HepG2 (cell line): ENCODE results near the gene COQ5. TPM values are rescaled to one million over a fixed set of nuclear protein-coding genes. Genes with fewer than 3 reads are reported as not detected.

ENCODE experiments used
- CENPX ChIP-seq: sonication (generic); formaldehyde crosslinking; IDR thresholded peaks from 2 replicates; pipeline ENCODE4 v1.9.0; 2021; ENCODE audit warnings: mild to moderate bottlenecking, missing genetic modification reagents, moderate library complexity
- CREB1 ChIP-seq, 2 experiments: fragments of 450-650 bp in 1 of 2; IDR thresholded peaks; 2 replicates each; pipeline ENCODE4 v1.6.1; 2016 to 2017; ENCODE audit warnings: control low read depth in 1 of 2, mild to moderate bottlenecking in 1 of 2, missing compliant biosample characterization in 1 of 2, missing genetic modification characterization in 1 of 2
- GTF3A ChIP-seq: sonication (generic); formaldehyde crosslinking; conservative IDR thresholded peaks from 2 replicates; pipeline ENCODE4 v1.4.0; 2020; ENCODE audit warnings: mild to moderate bottlenecking, missing genetic modification reagents
- HNRNPK ChIP-seq: fragments of 200-400 bp; formaldehyde crosslinking; IDR thresholded peaks from 2 replicates; pipeline ENCODE4 v1.6.1; 2018; ENCODE audit warnings: low read length, low read depth, moderate library complexity, mild to moderate bottlenecking; ENCODE audit not compliant: poor library complexity, severe bottlenecking
- HOXA7 ChIP-seq: sonication (generic); formaldehyde crosslinking; IDR thresholded peaks from 2 replicates; pipeline ENCODE4 v1.8.1; 2022; ENCODE audit warnings: mild to moderate bottlenecking, missing genetic modification reagents, moderate library complexity
- KMT2B ChIP-seq: IDR thresholded peaks from 2 replicates; pipeline ENCODE4 v1.6.1; 2016; ENCODE audit warnings: missing genetic modification reagents, missing compliant biosample characterization
- MBNL3 ChIP-seq: fragments of 250-450 bp; sonication (Bioruptor Pico); conservative IDR thresholded peaks from 2 replicates; pipeline ENCODE4 v1.8.0; 2022; ENCODE audit warnings: mild to moderate bottlenecking, inconsistent platforms
- NFRKB ChIP-seq: fragments of 450-650 bp; IDR thresholded peaks from 2 replicates; pipeline ENCODE4 v1.6.1; 2017
- NONO ChIP-seq, 2 experiments: fragments of 450-650 bp in 1 of 2; sonication (generic) in 1 of 2; formaldehyde crosslinking in 1 of 2; IDR thresholded peaks in 1 of 2; conservative IDR thresholded peaks in 1 of 2; 2 replicates each; pipeline versions ENCODE4 v1.6.1 to v1.8.0; 2017 to 2022; ENCODE audit warnings: mild to moderate bottlenecking in 1 of 2, missing genetic modification reagents in 1 of 2, moderate library complexity in 1 of 2
- RBFOX2 ChIP-seq: fragments of 200-400 bp; formaldehyde crosslinking; IDR thresholded peaks from 2 replicates; pipeline ENCODE4 v1.6.1; 2017; ENCODE audit warnings: low read depth, mild to moderate bottlenecking, low read length
- RCOR2 ChIP-seq: IDR thresholded peaks from 2 replicates; pipeline ENCODE4 v1.6.1; 2016; ENCODE audit warnings: missing biosample characterization, missing genetic modification reagents
- TBX3 ChIP-seq: fragments of 450-650 bp; IDR thresholded peaks from 2 replicates; pipeline ENCODE4 v1.6.1; 2017; ENCODE audit warnings: antibody characterized with exemption, mild to moderate bottlenecking, inconsistent platforms, borderline replicate concordance
- ZMAT5 ChIP-seq: sonication (generic); formaldehyde crosslinking; IDR thresholded peaks from 2 replicates; pipeline ENCODE4 v1.5.0; 2020; ENCODE audit warnings: mild to moderate bottlenecking, low read depth, missing genetic modification reagents, borderline replicate concordance
- ZNF547 ChIP-seq: sonication (generic); formaldehyde crosslinking; IDR thresholded peaks from 2 replicates; pipeline ENCODE4 v1.5.1; 2020; ENCODE audit warnings: mild to moderate bottlenecking, missing genetic modification reagents
- ZNF576 ChIP-seq: sonication (generic); formaldehyde crosslinking; IDR thresholded peaks from 2 replicates; pipeline ENCODE4 v1.4.0; 2020; ENCODE audit warnings: mild to moderate bottlenecking, missing genetic modification reagents
- ZNF713 ChIP-seq: sonication (generic); formaldehyde crosslinking; IDR thresholded peaks from 2 replicates; pipeline ENCODE4 v1.4.0; 2020; ENCODE audit warnings: mild to moderate bottlenecking, missing genetic modification reagents
- ZNF724P ChIP-seq: sonication (generic); formaldehyde crosslinking; IDR thresholded peaks from 2 replicates; pipeline ENCODE4 v1.8.0; 2022; ENCODE audit warnings: missing genetic modification reagents, borderline replicate concordance
- ZNF781 ChIP-seq: sonication (generic); formaldehyde crosslinking; IDR thresholded peaks from 2 replicates; pipeline ENCODE4 v1.5.1; 2020; ENCODE audit warnings: borderline replicate concordance, mild to moderate bottlenecking, missing genetic modification reagents; ENCODE audit errors: not compliant biosample characterization
- polyA plus RNA-seq, 8 experiments: library from polyadenylated mRNA; depleted of rRNA in 3 of 8; stranded (reverse) in 7 of 8; unstranded in 1 of 8; fragments of >200 nt; fragmentation: Illumina TruSeq in 4 of 8; extraction: Trizol in 4 of 8; gene quantifications; 2 replicates each; pipeline versions ENCODE4 v1.2.1 to v1.2.3, GENCODE V29; 2011 to 2016; ENCODE audit warnings: low read depth in 4 of 8, missing spikeins in 1 of 8, mixed read lengths in 1 of 8; ENCODE audit not compliant: insufficient read depth in 1 of 8
- total RNA-seq, 5 experiments: library from RNA; depleted of rRNA; stranded (reverse); fragments of >200 nt; fragmentation: Illumina TruSeq; extraction: Trizol; gene quantifications; 2 replicates each; pipeline ENCODE4 v1.2.3, GENCODE V29; 2016; ENCODE audit warnings: low read depth in 1 of 5
- TF ChIP-seq, protein P1 (sequence below): sonication (generic); formaldehyde crosslinking; IDR thresholded peaks from 2 replicates; pipeline ENCODE4 v1.5.1; 2020; ENCODE audit warnings: mild to moderate bottlenecking, missing genetic modification reagents, borderline replicate concordance
- TF ChIP-seq, protein P2 (sequence below): sonication (generic); formaldehyde crosslinking; IDR thresholded peaks from 2 replicates; pipeline ENCODE4 v1.5.0; 2020; ENCODE audit warnings: missing genetic modification reagents

The COQ5 gene
- total and polyA plus RNA-seq, 2 of the 13 experiments (the other 11 are each of a cell fraction or from before 2014, with no cell fraction given): 36.4 to 41.5 TPM

- TF ChIP-seq CREB1 (IDR thresholded peaks at IDR 0.05): peak; percentile 80
- TF ChIP-seq CREB1 (CRISPR knock-in tag; IDR thresholded peaks at IDR 0.05): no peak
- TF ChIP-seq NONO (IDR thresholded peaks at IDR 0.05): no peak
- peak; percentile 52 for TF ChIP-seq NONO (CRISPR knock-in tag; conservative IDR thresholded peaks at IDR 0.05)
- TF ChIP-seq RCOR2 (CRISPR knock-in tag): no peak
- TF ChIP-seq KMT2B (CRISPR knock-in tag): peak; percentile 65
- no peak for TF ChIP-seq ZMAT5 (CRISPR knock-in tag)
- TF ChIP-seq ZNF547 (CRISPR knock-in tag): no peak
- TF ChIP-seq ZNF713 (CRISPR knock-in tag): no peak
- TF ChIP-seq HNRNPK: no peak
- TF ChIP-seq, protein P1, sequence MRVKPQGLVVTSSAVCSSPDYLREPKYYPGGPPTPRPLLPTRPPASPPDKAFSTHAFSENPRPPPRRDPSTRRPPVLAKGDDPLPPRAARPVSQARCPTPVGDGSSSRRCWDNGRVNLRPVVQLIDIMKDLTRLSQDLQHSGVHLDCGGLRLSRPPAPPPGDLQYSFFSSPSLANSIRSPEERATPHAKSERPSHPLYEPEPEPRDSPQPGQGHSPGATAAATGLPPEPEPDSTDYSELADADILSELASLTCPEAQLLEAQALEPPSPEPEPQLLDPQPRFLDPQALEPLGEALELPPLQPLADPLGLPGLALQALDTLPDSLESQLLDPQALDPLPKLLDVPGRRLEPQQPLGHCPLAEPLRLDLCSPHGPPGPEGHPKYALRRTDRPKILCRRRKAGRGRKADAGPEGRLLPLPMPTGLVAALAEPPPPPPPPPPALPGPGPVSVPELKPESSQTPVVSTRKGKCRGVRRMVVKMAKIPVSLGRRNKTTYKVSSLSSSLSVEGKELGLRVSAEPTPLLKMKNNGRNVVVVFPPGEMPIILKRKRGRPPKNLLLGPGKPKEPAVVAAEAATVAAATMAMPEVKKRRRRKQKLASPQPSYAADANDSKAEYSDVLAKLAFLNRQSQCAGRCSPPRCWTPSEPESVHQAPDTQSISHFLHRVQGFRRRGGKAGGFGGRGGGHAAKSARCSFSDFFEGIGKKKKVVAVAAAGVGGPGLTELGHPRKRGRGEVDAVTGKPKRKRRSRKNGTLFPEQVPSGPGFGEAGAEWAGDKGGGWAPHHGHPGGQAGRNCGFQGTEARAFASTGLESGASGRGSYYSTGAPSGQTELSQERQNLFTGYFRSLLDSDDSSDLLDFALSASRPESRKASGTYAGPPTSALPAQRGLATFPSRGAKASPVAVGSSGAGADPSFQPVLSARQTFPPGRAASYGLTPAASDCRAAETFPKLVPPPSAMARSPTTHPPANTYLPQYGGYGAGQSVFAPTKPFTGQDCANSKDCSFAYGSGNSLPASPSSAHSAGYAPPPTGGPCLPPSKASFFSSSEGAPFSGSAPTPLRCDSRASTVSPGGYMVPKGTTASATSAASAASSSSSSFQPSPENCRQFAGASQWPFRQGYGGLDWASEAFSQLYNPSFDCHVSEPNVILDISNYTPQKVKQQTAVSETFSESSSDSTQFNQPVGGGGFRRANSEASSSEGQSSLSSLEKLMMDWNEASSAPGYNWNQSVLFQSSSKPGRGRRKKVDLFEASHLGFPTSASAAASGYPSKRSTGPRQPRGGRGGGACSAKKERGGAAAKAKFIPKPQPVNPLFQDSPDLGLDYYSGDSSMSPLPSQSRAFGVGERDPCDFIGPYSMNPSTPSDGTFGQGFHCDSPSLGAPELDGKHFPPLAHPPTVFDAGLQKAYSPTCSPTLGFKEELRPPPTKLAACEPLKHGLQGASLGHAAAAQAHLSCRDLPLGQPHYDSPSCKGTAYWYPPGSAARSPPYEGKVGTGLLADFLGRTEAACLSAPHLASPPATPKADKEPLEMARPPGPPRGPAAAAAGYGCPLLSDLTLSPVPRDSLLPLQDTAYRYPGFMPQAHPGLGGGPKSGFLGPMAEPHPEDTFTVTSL (CRISPR knock-in tag): no peak
- no peak for TF ChIP-seq TBX3
- TF ChIP-seq RBFOX2: peak; percentile 97
- no peak for TF ChIP-seq ZNF576 (CRISPR knock-in tag)
- TF ChIP-seq MBNL3: no peak
- no peak for TF ChIP-seq ZNF781
- TF ChIP-seq NFRKB: no peak
- no peak for TF ChIP-seq CENPX (CRISPR knock-in tag)
- no peak for TF ChIP-seq GTF3A
- TF ChIP-seq ZNF724P (CRISPR knock-in tag): no peak
- TF ChIP-seq, protein P2, sequence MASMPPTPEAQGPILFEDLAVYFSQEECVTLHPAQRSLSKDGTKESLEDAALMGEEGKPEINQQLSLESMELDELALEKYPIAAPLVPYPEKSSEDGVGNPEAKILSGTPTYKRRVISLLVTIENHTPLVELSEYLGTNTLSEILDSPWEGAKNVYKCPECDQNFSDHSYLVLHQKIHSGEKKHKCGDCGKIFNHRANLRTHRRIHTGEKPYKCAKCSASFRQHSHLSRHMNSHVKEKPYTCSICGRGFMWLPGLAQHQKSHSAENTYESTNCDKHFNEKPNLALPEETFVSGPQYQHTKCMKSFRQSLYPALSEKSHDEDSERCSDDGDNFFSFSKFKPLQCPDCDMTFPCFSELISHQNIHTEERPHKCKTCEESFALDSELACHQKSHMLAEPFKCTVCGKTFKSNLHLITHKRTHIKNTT (CRISPR knock-in tag): no peak
- no peak for TF ChIP-seq HOXA7 (CRISPR knock-in tag)
These were observed 33.1 kb downstream of the COQ5 start, which contains the start of gene DYNLL1 (continued) for GRCh38 chr12:120495731-120496412.
